Activated naive CD8-positive, alpha-beta T cell treated with anti-CD3 and anti-CD28 coated beads, Interleukin-2, amount 50 U/mL, for 16 hours (primary cell): Measurements from ENCODE around the gene PDXDC1.
A peak's percentile ranks its signal among the peaks of the same experiment; 100 is the strongest.
"Not testable (repeated sequence)": the region's sequence is repeated elsewhere in the genome, so short reads cannot be mapped to it uniquely, and the experiment has no call there.

ENCODE experiments used
- DNase-seq: peaks from one replicate; pipeline ENCODE4 v3.0.0-alpha.2; 2020; ENCODE audit warnings: low read depth, low spot score

Gene PDXDC1

DNA sequence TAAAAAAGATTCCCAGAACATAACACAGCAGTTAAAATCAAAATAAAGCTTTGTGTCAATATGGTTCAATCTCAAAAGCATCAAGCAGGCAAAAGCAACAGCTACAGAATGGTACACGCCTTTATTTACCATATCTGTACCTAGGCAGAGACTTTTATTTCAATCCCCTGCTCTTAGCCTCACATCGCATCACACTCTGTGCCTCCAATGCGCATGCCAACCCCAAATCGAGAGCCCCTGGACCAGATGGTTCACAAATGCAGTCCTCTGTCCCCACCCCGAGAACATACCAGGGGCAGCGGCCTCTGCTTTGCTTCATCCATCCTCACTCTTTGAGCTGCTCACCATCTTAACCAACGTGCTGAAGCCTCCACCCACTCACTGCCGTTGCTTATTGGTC, 91.9 kb downstream of the PDXDC1 start:
- not testable (repeated sequence) for DNase-seq

DNA sequence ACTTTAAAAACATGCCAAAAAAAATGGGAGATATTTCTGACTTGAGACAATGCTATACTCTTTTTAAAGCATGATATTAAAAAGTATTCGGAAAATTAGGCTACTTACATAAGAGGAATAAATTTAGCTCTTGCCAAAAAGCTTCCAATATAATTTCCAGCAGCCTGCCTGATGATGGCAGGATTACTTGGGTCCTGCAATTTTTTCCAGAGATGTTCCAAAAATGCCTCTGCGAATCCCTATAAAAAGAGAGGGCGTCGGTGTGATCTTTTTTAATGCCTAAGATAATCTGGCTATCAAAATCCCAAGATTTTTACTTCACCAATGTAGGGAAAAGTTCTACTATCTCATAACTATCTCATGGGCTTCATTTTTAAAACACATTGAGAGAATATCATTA, 96.2 kb downstream of the PDXDC1 start:
- DNase-seq = not testable (repeated sequence)

DNA sequence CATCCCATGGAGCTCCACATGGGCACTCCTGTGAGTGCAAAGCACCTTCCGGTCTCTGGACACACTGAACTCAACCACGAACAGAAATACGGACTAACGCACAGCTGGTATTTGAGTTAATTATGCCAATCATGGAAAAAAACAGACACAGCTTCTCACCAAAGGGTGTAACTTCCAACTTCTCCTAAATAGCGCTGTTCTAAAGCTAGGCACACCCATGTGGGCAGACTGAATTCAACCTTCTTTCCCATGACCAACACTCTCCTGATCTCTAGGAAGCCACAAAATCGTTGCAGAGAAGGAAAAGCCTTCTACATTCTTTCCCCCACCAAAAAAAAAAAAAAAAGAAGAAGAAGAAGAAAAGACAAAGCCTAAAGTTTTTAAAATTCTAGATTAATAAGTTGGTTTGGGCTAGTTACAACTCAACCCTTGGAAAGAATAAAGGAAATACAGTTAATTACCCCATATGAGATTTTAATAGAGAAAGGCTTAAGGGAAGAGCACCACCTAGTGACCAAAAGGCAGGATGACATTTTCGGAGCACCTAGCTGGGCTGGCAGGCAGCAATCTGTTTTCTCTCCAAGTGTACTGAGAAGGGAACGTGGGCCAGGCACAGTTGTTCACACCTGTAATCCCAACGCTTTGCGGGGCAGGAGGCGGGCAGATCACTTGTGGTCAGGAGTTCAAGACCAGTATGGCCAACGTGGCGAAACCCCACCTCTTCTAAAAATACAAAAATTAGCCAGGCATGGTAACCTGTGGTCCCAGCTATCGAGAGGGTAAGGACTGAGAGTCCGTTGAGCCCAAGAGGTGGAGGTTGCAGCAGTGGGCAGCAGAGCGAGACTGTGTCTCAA, 97.3 kb downstream of the PDXDC1 start:
- DNase-seq = not testable (repeated sequence)

DNA sequence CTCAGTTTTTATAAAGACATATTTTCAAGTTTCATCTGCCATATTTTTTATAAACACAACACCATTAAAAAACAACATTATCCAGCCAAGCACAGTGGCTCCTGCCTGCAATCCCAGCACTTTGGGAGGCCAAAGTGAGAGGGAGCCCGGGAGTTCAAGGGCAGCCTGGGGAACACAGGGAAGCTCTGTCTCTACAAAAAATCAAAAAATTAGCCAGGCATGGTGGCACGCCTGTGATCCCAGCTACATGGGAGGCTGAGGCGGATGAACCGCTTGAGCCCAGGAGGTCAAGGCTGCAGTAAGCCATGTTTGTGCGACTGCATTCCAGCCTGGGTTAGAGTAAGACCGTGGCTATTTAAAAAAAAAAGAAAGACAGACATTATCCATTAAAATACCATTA, 98.3 kb downstream of the PDXDC1 start:
- DNase-seq = no peak

DNA sequence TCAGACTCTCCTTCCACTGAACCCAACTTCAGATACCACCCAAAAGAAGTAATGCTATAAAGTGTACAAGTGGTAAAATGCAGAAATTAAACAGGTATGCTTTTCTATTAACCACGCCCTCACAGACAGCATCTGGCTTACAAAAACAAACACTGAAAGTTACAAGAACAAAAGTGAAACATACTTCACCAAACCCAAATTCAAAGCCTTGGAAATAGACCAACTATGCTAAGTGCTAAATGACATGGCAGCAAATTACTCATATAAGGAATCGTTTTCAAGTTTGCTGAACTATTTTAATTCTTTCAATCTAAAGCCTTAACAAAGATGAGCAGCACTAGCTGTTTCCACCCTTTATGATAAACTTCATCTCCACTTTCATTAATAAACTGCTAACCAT, 101.3 kb downstream of the PDXDC1 start:
- not testable (repeated sequence) for DNase-seq

DNA sequence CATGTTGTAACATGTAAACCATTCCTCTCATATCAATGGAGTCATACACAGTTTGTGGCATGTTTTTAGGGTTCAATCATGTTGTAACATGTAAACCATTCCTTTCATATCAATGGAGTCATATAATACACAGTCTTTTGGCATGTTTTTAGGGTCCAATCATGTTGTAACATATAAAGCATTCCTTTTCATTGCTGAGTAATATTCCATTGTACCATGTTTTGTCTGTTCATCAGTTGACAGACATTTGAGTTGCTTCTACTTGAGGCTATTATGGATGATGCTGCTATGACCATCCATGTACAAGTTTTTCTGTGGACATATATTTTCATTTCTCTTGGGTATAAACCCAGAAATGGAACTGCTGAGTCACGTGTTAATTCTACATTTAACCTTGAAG, 106.1 kb downstream of the PDXDC1 start:
- not testable (repeated sequence) for DNase-seq

DNA sequence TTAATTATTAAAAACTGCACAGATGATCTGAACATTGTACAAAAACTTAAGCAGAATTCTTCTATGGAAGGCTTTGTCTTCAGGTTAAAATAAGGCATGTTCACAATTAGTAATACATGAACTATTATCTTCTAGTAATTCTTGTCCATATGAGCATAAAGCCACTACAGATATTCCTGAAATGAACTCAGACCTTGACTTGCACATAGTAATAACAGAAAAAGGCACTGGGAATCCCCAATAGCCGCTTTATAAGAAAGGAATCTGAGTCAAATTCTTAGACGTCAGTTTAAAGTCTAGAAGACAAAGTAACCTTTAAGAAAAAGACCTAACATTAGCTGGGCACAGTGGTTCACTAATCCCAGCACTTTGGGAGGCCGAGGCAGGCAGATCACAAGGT, 108.0 kb downstream of the PDXDC1 start:
- DNase-seq = not testable (repeated sequence)

DNA sequence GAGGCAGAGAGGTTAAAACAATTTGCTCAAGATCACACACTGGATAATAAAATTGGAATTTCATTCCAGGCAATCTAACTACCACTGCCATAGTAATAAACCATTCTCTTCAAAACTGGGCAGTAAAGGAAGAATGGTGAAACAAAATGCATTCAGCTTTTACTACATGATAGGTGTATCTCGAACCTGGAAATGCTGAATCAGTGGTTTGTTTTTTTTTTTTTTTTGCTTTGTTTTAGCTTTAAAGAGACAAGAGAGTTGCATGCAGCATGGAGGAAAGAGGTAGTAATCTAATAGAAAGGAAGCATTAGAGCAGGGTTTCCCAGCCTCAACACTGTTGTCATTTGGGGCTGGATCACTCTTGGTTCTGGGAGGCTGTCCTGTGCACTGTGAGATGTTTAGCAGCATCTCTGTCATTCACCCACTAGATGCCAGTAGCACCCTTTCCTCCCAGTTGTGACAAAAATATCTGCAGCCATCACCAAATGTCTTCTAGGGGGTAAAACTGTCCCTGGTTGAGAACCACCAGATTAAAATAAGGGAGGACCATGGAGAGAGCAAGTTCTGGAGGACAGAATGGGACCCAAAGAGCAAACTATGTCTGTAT, 115.9 kb downstream of the PDXDC1 start:
- DNase-seq = not testable (repeated sequence)

DNA sequence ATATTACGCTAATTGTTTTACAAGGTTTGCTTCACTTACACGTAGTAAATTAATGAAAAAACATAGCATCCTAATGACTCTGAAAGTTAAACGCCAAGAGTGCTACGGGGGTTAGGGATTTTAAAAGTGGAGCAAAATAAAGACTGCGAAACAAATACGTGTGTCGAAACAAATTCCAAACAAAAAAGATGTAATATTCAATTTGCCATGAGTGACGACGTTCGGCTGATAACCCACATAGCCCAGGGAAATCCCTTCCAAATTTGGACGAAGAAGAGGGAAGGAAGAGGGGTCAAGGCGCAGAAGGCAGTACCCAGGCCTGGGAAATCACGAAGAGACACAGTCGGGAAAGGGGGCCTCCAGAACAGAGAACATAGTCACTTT, 118.7 kb downstream of the PDXDC1 start:
- not testable (repeated sequence) for DNase-seq

DNA sequence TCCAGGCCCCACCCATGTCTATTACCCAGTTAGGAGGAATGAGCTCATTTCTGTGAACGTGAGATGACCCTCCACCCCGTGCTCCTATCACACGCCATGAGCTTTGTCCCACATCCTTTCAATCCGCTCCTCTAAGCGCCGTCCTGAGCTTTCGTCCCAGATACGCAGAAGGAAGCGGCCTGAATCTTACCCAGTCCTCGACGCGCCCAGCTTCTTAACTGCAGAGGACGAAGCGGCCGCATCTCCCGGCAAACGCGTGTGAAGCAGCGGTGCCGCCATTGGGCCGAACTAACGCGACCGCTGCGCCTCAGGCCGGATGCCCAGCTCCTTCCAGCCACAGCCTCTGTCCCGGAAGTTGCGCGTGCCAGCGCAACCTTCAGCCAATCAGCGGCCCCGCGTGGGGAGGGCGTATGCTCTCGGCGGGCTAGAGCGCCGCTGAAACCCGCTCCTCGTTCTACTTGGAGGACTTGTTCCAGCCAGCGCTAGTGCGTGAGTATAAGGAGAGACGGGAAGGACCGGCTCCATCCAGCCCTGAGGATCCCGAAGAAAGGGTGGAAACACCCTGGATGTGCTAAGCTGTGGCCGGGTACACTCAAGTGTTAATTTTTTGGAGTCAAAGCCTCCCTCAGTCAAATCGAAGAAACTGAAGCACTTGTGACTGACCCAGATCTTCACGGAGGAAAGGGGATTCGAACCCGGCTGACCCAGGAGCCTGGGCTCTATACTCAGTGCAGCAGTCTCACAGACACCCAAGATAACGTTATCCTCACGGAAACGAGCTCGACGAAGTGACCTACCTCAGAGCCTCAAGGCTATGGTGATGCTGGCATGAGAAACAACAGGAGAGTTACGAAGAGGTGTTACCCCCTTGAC, 119.4 kb downstream of the PDXDC1 start, which contains the start of gene RRN3:
RRN3 (minus strand) TSS at position 318 of the 873 bp plus-strand sequence; CDS start at position 279, 39 bp downstream.
- DNase-seq = peak; percentile 65

DNA sequence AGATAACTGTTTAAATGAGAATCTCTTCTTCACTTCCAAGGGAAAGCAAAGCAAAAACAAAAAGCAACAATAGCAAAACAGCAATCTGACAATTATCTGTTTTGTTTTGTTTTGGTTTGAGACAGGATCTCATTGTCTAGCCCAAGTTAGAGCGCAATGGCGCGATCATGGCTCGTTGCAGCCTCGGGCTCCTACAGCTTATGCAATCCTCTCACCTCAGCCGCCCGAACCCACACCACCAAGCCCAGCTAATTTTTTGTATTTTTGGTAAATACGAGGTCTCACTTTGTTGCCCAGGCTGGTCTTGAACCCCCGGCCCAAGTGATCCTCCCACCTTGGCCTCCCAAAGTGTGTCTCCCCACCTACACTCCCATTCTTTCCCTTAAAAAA, 121.8 kb downstream of the PDXDC1 start:
- not testable (repeated sequence) for DNase-seq

DNA sequence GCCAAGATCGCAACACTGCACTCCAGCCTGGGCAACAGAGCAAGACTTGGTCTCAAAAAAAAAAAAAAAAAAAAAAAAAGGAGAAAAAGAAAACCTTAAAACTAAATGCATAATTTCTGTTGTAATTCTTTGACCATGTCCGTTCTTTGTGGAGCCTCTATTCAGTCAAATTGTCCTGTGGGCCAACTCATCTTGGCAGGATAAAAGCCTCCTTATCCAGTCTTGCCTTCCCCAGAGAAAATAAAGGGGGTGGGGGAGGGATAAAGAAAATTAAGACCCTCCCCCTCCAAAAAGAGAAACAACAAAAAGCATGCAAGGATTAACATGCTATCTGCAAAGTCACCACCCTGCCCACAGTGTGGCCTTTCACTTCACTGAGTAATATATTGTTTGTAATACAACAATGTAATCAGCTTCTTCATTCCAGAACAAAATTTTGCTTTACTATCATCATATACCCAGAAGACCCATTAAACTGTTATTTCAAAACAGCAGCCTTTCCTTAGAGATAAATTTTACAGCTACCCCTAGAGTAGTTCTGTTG, 124.6 kb downstream of the PDXDC1 start:
- not testable (repeated sequence) for DNase-seq

DNA sequence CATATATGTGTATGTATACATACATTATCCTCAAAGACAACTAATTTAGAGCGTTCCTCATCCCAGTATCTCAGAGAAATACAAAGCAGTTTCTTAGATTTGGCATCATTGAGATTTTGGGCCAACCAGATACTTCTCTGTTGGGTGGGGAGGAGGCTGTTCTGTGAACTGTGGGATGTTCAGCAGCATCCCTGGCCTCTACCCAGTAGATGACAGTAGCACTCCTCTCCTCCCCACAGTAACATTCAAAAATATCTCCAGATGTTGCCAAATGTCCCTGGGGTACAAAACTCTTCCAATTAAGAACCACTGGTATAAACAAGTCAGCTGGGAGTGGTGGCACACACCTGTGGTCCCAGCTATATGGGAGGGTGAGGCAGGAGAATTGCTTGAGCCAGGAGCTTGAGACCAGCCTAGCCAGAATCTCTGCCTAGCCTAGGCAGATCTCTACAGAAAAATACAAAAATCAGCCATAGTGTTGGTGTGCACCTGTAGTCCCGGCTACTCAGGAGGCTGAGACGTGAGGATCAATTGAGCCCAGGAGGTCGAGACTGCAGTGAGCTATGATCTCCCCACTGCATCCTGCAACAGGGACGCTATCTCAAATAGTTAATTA, 125.7 kb downstream of the PDXDC1 start:
- not testable (repeated sequence) for DNase-seq

DNA sequence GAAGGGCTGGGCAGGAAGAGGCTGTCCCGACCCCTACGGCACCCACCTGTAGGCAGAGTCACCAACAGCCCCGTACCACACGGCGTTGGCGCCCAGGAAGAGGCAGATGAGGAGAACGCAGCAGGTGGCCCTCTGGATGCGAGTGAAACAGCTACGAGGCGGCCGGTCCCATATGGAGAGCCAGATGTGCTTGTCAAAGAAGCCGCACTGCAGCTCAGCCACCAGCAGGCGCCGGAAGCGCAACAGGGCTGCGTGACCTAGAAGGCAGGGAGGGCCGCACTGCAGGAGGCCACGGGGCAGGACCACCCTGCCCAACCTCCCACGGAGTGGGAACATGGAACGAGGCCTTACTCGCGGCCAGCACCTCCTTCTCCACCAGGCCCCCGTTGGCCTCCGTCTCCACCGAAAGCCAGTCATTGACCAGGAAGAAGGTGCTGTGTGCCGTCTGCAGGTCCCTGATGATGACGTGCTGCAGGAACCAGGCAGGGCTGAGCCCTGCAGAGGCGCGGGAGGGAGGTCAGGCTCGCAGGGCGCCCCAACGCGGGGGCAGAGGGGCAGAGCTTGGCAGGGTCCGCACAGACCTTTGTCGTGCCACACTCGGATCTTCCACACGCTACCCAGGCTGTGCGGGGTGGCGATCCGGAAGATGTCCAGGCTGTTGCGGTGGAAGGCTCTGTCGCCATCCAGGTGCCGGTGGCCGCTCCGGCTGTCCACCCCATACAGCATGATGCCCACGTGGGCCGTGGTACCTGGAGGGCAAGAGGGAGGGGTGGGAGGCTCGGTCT, 153.0 kb downstream of the PDXDC1 start:
- not testable (repeated sequence) for DNase-seq

DNA sequence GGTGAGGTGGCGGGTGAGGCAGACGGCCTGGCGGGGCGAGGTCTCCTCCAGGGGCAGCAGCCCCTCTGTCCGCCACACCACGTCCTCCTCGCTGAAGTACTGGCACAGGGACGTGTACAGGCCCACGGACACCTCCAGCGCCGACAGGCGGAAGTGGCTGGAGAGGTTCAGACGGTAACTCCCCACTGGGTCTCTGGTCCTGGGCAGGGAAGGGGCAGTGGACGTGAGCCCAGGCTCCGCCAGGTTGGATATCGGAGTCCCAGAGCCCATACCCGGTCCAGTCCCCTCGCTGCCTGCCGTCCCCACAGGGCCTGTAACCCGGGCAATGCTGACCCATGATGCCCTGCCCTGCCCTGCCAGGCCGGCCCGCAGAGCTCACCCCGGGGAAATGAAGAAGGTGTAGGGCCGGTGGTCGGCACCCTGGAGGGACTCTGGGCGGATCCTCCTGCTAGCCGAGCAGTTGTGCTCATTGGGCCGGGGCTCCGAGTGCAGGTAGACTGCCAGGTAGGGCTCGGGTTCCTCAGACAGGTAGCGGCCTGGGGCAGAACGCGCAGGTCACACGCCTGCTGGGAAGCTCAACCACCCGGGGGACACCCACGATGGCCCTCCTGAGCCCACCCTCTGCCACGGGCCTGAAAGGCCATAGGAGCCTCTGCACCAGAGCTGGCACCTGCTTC, 155.6 kb downstream of the PDXDC1 start:
- DNase-seq = not testable (repeated sequence)

DNA sequence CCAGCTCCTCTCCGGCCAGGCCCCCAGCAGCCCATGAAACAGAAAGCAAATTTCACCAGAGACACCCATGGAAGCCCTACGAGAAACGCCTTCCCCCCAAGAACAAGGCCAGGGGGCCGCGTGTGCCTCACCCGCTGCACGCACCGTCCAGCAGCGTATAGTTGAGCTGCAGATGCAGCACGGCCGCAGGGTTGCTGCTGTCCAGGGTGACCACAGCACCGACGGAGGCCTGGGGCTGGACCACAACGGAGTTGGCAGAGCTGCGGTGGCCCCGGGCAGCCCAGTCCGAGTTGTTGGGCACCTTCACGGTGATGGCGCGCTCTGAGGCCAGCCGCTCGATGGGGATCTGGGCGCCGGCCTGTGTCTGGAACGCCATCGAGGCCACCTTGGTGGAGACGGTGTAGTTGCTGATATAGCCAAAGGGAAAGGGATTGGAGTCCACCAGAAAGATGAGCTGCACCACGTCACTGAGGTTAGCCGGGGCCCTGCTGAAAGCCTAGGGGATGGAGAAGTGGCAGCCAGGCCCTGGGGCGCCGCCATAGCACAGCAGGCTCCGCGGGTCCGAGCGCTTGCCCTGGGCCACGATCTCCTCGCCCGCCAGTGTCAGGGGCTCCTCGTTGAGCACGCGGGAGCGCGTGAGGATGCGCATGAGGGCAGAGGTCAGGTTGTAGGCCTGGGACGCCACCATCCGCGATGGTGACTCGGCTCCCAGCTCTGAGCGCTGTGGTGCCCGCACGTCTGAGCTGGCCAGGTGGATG, 156.3 kb downstream of the PDXDC1 start:
- DNase-seq = not testable (repeated sequence)

DNA sequence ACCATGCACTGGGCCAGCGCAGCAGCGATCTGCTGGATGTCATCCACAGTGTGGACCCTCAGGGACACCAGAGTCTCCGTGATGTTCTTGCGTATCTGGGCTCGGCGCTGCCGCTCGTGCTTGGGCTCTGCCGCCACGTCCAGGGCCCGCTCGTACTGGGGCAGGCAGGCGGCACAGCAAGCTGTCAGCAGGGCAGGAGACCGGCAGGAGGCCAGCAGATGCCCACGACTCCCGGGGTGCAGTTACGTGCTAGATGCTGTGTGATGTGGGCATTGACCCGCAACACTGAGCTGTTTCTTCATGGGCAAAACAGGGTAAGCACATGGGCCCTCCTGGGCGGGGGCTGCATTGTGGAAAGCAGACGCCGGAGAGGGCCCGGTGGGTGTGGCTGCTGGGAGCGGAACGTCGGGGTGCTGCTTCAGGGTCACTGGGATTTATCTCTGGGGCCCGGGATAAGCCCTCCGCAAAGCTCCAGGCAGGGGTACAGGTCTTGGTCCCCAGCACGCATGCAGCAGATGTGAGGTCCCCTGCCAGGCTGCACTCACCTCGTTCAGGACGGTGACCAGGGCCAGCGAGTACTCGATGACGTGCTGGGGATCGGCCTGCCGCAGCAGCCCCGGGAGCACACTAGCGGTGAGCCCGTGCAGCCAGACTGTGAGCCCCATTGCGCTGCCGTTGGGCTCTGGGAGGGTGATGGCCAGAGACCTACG, 158.0 kb downstream of the PDXDC1 start:
- not testable (repeated sequence) for DNase-seq

DNA sequence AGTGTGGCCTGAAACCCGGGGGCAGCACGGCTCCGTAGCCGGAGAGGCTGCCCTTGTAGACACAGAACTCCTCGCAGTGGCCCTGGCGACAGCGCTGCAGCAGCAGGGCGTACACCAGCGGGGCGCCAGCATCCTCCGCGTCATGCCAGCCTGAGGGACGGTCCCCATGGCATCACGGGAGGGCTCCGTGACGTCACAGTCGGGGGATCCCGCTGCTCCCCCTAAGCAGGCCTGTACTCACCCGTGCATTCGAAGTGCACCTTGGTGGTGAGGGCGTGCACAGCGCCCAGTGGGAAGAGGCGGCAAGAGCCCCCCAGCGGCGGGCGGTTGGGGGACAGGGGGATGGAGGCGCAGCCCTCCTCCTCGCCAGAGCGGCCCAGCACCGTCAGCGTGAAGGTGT, 158.7 kb downstream of the PDXDC1 start:
- DNase-seq = not testable (repeated sequence)
